ENCODE measurements around the gene NUDT7.
A peak's percentile ranks its signal among the peaks of the same experiment; 100 is the strongest.

DNA sequence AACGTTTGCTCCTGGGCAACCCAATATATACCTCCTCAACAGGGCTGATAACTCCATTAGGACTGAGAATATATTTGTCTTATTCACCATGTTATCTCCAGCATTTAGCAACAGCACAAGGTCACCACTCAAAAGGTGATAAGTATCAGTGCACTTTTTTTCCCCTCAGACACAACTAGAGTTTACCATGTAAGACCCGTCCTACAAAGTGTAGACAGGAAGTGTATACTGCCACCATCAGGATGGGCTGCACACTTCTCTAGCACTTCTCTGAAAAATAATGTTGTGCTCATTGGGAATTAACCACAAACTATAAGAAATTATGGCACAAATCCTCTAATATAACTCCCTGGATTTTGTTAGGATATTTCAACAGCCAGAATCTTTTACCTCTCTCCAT is 60.4 kb downstream of the NUDT7 start:
- TF ChIP-seq POLR2A (IDR thresholded peaks at IDR 0.05), result no peak
- TF ChIP-seq, protein P1, sequence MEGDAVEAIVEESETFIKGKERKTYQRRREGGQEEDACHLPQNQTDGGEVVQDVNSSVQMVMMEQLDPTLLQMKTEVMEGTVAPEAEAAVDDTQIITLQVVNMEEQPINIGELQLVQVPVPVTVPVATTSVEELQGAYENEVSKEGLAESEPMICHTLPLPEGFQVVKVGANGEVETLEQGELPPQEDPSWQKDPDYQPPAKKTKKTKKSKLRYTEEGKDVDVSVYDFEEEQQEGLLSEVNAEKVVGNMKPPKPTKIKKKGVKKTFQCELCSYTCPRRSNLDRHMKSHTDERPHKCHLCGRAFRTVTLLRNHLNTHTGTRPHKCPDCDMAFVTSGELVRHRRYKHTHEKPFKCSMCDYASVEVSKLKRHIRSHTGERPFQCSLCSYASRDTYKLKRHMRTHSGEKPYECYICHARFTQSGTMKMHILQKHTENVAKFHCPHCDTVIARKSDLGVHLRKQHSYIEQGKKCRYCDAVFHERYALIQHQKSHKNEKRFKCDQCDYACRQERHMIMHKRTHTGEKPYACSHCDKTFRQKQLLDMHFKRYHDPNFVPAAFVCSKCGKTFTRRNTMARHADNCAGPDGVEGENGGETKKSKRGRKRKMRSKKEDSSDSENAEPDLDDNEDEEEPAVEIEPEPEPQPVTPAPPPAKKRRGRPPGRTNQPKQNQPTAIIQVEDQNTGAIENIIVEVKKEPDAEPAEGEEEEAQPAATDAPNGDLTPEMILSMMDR (IDR thresholded peaks at IDR 0.05), result peak; percentile 23 to 63 (median 56)
